Cardiac septum (tissue), 1 donor: ENCODE data around the gene HP1BP3. TPM values are rescaled to one million over a fixed set of nuclear protein-coding genes. Genes with fewer than 3 reads are reported as not detected.

ENCODE experiments used
- DNase-seq: peaks from one replicate; pipeline ENCODE4 v3.0.0-alpha.2; 2020; ENCODE audit warnings: low spot score
- intact Hi-C: fragments of 100-400 bp; cut with DNase I; formaldehyde crosslinking; loops from one replicate; pipeline ENCODE4 v1.14.0; 2022
- total RNA-seq: library from RNA; stranded (reverse); fragmentation: NEBNext Ultra II Directional; extraction: Animal tissue kit (Norgen Biotek cat#: 25700); gene quantifications from one replicate; pipeline ENCODE4 v1.2.1, GENCODE V29; 2021
- donor health status: DM: no; HTN: no; CAD: no.

HP1BP3 gene
- total RNA-seq, 1 donor from 2014 or later, result 123 TPM

- peak; percentile 85 for DNase-seq
- intact Hi-C loops, result no loop called here
Observed at GRCh38 chr1:20717452-20718342, 69.4 kb downstream of the HP1BP3 start, which contains the start of gene KIF17. TSS of gene KIF17 (minus strand) at chr1:20718007. CDS start at chr1:20717706, 301 bp downstream.

- no peak for DNase-seq
- intact Hi-C loops, result no loop called here
Observed at GRCh38 chr1:20716232-20716631, 70.9 kb downstream of the HP1BP3 start.

- intact Hi-C loops, result no loop called here
- no peak for DNase-seq
Observed at GRCh38 chr1:20715406-20715805, 71.7 kb downstream of the HP1BP3 start.

- intact Hi-C loops, result no loop called here
- DNase-seq, result no peak
Observed at GRCh38 chr1:20713440-20713839, 73.7 kb downstream of the HP1BP3 start.

GRCh38 chr1:20712215-20712577 is 74.9 kb downstream of the HP1BP3 start:
- no peak for DNase-seq
- intact Hi-C loops, result no loop called here

DNA sequence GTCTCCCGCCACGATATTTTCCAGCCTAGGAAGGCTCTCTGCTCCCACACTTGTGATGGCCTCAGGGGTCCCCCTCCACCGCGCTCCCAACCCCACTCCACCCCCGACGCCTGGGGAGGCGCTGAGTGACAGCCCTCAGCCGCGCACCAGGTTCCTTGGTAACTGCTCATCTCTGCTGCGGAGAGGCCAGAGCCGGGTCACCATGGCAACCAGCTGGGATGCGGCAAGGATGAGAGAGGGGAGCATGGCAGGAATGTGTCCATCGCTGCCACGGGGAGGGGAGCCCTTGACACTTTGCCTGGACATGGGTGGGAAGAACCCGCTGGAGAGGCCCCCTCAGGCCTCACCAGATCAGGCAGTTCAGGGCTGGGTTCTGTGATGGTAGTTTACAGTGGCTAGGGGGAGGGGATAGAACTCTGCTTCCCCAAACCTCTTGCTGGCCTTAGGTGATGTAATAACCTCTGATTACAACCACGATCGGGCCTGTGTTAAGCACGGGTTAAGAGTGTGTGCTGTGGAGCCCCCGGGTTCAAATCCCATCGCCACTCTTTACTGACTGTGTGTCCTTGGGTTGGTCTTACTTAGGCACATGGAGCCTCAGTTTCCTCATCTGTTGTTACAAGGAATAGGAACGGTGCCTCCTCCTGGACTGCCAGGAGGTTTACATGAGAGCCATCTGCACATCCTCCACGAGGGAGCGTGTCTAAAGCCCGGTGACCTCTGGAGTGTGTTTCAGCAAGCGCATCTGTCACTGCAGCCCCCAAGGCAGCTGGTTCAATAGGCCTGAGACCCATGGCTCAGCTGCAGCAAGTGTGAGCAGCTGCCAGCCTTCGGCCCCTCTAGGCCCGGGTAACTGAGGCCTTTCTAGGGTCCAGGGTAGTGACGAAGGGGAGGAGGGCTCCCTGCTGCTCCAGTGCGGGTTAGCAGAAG is 75.6 kb downstream of the HP1BP3 start:
- intact Hi-C loops, result no loop called here
- DNase-seq, result no peak

GRCh38 chr1:20710469-20711284 is 76.4 kb downstream of the HP1BP3 start:
- intact Hi-C loops, result no loop called here
- DNase-seq, result no peak

DNA sequence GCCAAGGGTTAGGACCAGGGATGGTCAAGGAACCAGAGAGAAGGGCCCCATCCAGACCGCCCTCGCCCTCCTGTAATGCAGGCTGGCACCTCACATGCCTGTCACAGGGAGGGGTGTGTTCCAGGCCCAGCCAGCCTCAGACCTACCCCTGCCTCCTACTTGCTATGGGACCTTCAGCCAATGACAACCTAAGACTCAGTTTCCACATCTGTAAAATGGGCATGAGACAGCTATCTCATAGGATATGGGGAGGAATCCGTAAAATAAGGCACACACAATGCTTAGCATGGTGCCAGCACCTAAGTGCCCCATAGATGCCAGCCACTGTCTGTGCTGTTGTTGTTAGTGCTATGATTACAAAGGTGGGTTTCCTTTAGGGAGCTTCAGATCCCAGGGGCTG is 77.2 kb downstream of the HP1BP3 start:
- intact Hi-C loops, result no loop called here
- no peak for DNase-seq

- intact Hi-C loops, result no loop called here
- no peak for DNase-seq
Observed at GRCh38 chr1:20708891-20709290, 78.2 kb downstream of the HP1BP3 start.

DNA sequence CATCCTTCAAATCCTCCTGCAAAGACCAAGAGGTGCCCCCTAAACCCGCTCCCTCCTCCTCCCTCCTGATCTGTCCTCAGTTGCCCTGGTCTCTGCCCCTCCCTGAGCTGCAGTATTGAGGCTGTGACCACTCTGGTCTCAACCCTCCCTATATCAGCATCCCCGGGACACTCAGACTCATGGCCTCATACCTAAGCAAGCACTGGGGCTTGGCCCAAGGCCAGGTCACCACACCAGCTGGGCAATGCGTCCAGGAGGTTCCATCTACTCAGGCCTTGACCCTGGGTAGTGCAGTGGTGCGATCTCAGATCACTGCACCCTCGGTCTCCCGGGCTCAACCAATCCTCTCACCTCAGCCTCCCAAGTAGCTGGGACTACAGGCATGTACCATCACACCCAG is 79.0 kb downstream of the HP1BP3 start:
- intact Hi-C loops, result no loop called here
- no peak for DNase-seq

DNA sequence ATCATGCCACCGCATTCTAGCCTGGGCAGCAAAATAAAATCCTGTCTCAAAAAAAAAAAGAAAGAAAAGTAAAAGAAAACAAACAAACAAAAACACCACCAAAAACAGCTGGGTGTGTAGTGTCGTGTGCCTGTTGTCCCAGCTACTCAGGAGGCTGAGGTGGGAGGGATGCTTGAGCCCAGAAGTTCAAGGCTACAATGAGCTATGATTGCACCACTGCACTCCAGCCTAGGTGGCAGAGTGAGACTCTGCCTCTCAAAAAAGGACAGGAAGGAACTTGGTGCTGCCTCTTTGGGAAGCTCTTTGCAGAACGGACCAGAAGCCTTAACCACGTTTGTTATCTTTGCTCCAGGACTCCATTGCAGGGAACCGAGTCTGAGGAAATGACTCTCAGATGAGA is 80.3 kb downstream of the HP1BP3 start:
- intact Hi-C loops, result no loop called here
- DNase-seq, result no peak

- intact Hi-C loops, result no loop called here
- no peak for DNase-seq
Observed at GRCh38 chr1:20705203-20705755, 81.8 kb downstream of the HP1BP3 start.

GRCh38 chr1:20704390-20705202 is 82.5 kb downstream of the HP1BP3 start:
- DNase-seq, result no peak
- intact Hi-C loops, result no loop called here

DNA sequence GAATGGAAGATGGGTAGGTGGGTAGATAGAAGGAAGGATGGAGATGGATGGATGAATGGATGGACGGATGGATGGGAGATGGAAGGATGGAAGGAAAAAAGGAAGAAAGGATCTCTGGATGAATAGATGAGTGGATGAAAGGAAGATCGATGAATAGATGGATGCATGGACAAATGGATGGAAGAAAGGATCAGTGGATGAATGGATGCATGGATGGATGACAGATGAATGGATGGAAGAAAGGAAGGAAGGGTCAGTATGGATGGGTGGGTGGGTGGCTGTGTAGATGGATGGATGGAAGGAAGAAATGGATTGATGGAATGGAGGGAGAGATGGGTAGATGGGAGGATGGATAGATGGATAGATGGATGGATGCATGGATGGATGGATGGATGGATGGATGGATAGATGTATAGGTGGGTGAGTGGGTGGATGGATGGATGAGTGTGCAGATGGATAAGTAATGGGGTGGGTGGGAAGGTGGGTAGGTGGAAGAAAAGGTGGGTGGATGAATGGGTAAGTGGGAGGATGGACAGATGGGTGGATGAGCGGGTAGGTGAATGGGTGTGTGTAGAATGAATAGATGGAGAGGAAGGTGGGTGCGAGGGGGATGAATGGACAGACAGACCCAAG is 83.9 kb downstream of the HP1BP3 start:
- DNase-seq, result no peak
- intact Hi-C loops, result no loop called here

DNA sequence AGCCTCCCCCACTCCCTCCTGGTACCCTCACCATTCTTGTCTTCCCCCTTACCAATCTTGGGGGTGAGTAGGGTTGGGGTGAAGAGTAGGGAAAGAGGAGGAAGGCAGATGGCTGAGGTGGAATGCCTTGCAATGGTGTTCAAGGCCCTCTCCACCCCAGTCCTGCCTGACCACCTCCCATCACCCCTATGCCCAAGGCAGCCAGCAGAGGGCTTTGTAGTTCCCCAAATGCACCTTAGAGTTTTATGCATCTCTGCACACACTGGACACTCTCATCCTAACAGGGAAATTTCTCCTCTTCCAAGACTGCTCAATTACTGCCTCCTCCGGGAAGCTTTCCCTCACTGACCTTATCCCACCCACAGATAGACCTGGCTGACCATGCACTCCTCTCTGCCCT is 84.7 kb downstream of the HP1BP3 start:
- intact Hi-C loops, result no loop called here
- no peak for DNase-seq

DNA sequence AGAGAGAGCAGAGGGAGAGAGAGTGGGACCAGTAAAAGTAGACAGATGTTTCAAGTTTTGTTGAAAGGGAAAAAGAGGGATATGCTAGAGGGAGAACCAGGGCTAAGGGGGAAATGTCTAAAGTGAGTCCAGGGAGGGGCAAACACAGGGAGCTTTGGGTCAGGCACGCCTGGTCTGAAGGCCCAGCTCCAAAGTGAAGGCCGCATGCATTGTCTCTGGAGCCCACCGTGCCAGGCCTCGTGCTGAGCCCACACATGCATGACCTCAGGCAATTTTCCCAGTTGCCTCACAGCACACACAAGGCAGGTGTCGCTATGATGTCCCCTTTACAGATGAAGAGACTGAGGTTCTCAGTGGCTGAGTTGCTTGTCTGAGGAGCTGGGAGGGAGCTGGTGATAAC is 85.3 kb downstream of the HP1BP3 start:
- intact Hi-C loops, result no loop called here
- no peak for DNase-seq

GRCh38 chr1:20701446-20701845 is 85.7 kb downstream of the HP1BP3 start:
- intact Hi-C loops, result no loop called here
- DNase-seq, result no peak

DNA sequence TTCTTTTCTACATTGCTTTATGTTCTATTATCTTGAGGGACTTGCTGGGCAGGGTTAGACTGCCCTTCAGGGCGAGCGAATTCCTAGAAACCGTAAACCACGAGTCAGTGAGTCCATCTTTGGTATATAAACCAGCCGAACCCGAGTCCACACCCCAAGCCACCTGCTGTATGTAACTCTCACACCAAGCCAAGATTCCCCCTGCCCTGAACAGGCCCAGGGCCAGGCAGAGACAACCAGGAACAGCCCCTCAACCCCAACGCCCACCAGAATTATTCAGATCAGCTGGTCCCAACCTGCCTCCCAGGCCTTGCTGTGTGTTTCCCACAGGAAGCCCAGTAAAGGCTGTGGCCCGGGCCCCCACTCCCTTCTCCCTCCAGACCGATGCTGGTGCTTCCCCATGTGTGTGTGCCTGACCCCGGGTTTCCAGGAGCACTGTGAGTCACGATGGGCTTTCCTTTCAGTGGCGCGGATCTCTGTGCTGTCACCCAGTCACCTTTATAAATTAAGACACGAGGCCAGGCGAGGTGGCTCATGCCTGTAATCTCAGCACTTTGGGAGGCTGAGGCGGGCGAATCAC is 86.4 kb downstream of the HP1BP3 start:
- intact Hi-C loops, result no loop called here
- DNase-seq, result no peak
